Fibroblast of skin of left biceps (primary cell): ENCODE measurements around the gene HUS1B.
"Not testable (repeated sequence)": the region's sequence is repeated elsewhere in the genome, so short reads cannot be mapped to it uniquely, and the experiment has no call there.

Experiments
- DNase-seq, 2 experiments: peaks; one replicate each; pipeline ENCODE4 v3.0.0-alpha.2; 2013; ENCODE audit warnings: low read depth in 2 of 2

Gene HUS1B

GRCh38 chr6:656460-657252 is at the start of gene HUS1B:
Gene HUS1B (minus strand): TSS chr6:657100. CDS start chr6:656944, 156 bp downstream.
- no peak for DNase-seq

- DNase-seq: no peak
These were observed 49.2 kb upstream of the HUS1B start for GRCh38 chr6:706146-706545.

DNA sequence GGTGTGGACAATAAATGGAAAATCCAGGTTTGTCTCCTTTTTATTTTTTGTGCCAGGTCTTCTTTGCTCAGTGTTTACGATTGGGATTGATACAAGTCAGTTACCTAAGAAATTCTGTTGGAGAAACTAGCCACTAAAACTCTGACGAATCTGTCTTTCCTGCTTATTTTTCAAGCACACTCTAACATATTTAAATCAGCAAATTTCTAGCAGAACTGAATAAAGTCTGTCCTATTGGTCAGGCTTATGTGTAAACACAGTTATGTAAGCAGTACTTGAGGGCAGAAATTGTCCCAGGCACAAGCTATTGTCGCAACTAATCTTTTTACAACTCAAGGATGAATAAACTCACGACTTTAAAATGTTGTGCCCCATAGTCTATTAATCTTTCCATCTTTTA is 48.1 kb upstream of the HUS1B start:
- DNase-seq: no peak

- DNase-seq: no peak
These were observed 47.1 kb upstream of the HUS1B start for GRCh38 chr6:704046-704445.

GRCh38 chr6:703552-703951 is 46.7 kb upstream of the HUS1B start:
- no peak for DNase-seq

- no peak for DNase-seq
These were observed 45.0 kb upstream of the HUS1B start for GRCh38 chr6:701700-702479.

GRCh38 chr6:701215-701614 is 44.3 kb upstream of the HUS1B start:
- DNase-seq: no peak

GRCh38 chr6:700490-700889 is 43.6 kb upstream of the HUS1B start:
- DNase-seq: no peak

DNA sequence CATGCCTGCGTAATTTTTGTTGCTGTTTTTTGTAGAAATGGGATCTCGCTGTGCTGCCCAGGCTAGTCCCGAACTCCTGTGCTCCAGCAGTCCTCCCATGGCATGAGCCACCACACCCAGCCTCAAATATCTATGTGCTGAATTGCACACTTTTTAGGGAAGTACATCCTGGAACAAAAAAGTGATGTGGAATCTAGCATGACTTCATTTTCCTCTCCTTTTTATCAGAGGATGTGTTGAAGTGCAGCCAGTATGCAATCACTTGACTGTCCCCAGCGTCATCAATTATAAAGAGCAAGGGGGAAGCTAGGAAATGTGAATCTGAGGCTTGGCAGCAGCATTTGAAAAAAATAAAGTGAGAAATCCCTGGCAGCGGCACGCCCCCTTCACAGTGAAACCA is 42.4 kb upstream of the HUS1B start:
- no peak for DNase-seq

DNA sequence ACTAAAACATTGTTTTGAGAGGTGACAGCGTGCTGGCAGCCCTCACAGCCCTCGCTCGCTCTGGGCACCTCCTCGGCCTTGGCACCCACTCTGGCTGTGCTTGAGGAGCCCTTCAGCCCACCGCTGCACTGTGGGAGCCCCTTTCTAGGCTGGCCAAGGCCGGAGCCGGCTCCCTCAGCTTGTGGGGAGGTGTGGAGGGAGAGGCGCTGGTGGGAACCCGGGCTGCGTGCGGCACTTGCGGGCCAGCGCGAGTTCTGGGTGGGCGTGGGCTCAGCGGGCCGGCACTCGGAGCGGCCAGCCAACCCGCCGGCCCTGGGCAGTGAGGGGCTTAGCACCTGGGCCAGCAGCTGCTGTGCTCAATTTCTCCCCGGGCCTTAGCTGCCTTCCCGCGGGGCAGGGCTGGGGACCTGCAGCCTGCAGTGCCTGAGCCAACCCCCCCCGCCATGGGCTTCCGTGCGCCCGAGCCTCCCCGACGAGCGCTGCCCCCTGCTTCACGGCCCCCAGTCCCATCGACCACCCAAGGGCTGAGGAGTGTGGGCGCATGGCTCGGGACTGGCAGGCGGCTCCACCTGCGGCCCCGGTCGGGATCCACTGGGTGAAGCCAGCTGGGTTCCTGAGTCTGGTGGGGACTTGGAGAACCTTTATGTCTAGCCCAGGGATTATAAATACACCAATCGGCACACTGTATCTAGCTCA is 37.7 kb upstream of the HUS1B start:
- DNase-seq: not testable (repeated sequence)

DNA sequence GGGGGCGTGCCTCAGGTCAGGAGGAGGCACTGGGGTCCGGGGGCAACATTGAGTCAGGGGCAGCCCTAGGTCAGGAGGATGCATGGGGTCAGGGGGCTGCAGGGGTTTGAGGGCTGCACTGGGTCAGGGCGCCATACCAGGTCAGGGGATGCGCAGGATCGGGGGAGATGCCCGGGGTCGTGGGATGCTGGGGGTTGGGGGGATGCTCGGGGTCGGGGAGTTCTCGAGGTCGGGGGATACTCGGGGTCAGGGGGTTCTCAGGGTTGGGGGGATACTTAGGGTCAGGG is 36.8 kb upstream of the HUS1B start:
- DNase-seq: no peak

GRCh38 chr6:692858-693722 is 36.2 kb upstream of the HUS1B start, which contains the start of gene EXOC2:
Gene EXOC2 (minus strand): TSS chr6:693139. CDS start chr6:637818, 55,321 bp downstream.
- peak in 1 of 2 experiments; percentile 44 for DNase-seq

GRCh38 chr6:692356-692851 is 35.5 kb upstream of the HUS1B start:
- no peak for DNase-seq

DNA sequence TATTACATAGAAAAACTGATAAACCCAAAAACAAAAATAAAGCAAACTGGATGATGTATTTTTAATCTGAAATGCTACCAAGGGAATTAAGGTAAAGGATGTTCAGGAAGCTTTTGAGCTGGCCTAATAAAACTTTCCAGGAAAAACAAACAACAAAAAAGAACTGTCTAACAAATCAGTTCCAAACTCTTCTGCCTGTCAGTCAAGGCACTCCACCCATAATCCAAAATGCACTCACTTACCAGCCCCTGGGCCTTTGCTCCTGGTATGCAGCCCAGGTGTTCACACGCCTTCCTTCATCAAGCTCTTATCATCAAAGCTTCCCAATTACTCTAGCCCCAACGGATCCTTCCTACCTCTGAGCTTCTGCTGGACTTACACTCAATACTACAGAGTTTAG is 32.3 kb upstream of the HUS1B start:
- DNase-seq: no peak

- DNase-seq: no peak
These were observed 29.6 kb upstream of the HUS1B start for GRCh38 chr6:686497-686896.

GRCh38 chr6:684831-685636 is 28.1 kb upstream of the HUS1B start:
- no peak for DNase-seq

- peak; percentile 76 to 83 for DNase-seq
These were observed 27.0 kb upstream of the HUS1B start for GRCh38 chr6:683742-684440.

GRCh38 chr6:680666-681340 is 23.9 kb upstream of the HUS1B start:
- DNase-seq: no peak

DNA sequence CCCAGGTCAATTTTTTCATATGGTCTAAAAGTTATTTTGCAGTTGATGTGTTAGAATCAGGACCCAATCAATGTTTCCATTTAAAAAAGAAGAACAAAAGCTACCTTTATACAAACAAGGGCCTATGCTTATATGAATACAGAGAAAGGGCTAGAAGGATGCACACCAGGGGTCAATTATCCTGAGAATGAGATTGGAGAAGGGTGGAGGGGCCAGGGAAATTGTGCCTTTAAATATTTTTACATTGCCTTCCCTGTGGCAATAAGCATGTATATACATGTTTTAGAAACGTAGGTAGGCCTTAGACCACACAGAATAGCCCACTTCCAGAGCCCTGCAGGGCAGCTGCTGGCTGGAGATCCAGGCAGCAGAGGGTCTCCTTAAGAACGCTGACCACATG is 23.4 kb upstream of the HUS1B start:
- no peak for DNase-seq
